Renal cortex interstitium (tissue), 11 donors: ENCODE data around the gene SIPA1. TPM values are rescaled to one million over a fixed set of nuclear protein-coding genes. Genes with fewer than 3 reads are reported as not detected.

Experiments used
- DNase-seq, 11 donors: peaks; one replicate each; pipeline ENCODE4 v3.0.0-alpha.2; 2013; ENCODE audit warnings: low read depth in 9 of 11, low spot score in 4 of 11; ENCODE audit errors: extremely low read depth in 1 of 11
- polyA plus RNA-seq, 3 donors: library from polyadenylated mRNA; unstranded; fragments of 120-200 nt; gene quantifications; one replicate each; pipeline ENCODE4 v1.2.1, GENCODE V29; 2013; ENCODE audit not compliant: insufficient read length in 3 of 3

Gene SIPA1
- polyA plus RNA-seq, 3 donors: 26.2 to 31.8 (median 27.1) TPM

GRCh38 chr11:65619281-65619928 lies 18.5 kb upstream of the SIPA1 start:
- DNase-seq: no peak

GRCh38 chr11:65620666-65621065 lies 17.2 kb upstream of the SIPA1 start:
- DNase-seq: no peak

GRCh38 chr11:65621460-65621859 lies 16.4 kb upstream of the SIPA1 start:
- no peak for DNase-seq

- DNase-seq: no peak
These were observed 15.9 kb upstream of the SIPA1 start for GRCh38 chr11:65622011-65622410.

- no peak for DNase-seq
These were observed 14.7 kb upstream of the SIPA1 start for GRCh38 chr11:65623177-65623576.

GRCh38 chr11:65623852-65624616 lies 13.9 kb upstream of the SIPA1 start:
- DNase-seq: no peak

GRCh38 chr11:65624931-65625627 lies 12.8 kb upstream of the SIPA1 start:
- no peak for DNase-seq

GRCh38 chr11:65625628-65626342 lies 12.1 kb upstream of the SIPA1 start:
- DNase-seq: no peak

GRCh38 chr11:65627202-65627601 lies 10.7 kb upstream of the SIPA1 start:
- no peak for DNase-seq

GRCh38 chr11:65629579-65629978 lies 8.3 kb upstream of the SIPA1 start:
- no peak for DNase-seq

- DNase-seq: no peak
These were observed 7.7 kb upstream of the SIPA1 start for GRCh38 chr11:65630215-65630614.

GRCh38 chr11:65633390-65634108 lies 4.4 kb upstream of the SIPA1 start:
- DNase-seq: no peak

GRCh38 chr11:65634109-65634436 lies 3.8 kb upstream of the SIPA1 start:
- DNase-seq: no peak

GRCh38 chr11:65634440-65634839 lies 3.5 kb upstream of the SIPA1 start:
- no peak for DNase-seq

- no peak for DNase-seq
These were observed 2.8 kb upstream of the SIPA1 start for GRCh38 chr11:65634905-65635731.

GRCh38 chr11:65636108-65637031 lies 1.5 kb upstream of the SIPA1 start:
- no peak for DNase-seq

- DNase-seq: no peak
These were observed 806 bp upstream of the SIPA1 start for GRCh38 chr11:65637032-65637557.
